ENCODE results near the gene SMYD4. TPM values are rescaled to one million over a fixed set of nuclear protein-coding genes. Genes with fewer than 3 reads are reported as not detected.
A peak's percentile ranks its signal among the peaks of the same experiment; 100 is the strongest.
"Not testable (repeated sequence)": the region's sequence is repeated elsewhere in the genome, so short reads cannot be mapped to it uniquely, and the experiment has no call there.

Gene SMYD4
- total and polyA plus RNA-seq, 2 experiments from 2014 or later, result 8.5 to 11.4 TPM

GRCh38 chr17:1776328-1776727 lies 53.4 kb downstream of the SMYD4 start:
- H3K79me2 ChIP-seq, result no peaks in the 10 kb centered on the region
- no peaks in the 10 kb centered on the region for H4K20me1 ChIP-seq (ENCODE audit: insufficient read depth, poor library complexity, severe bottlenecking)
- no peak for DNase-seq (ENCODE audit: low spot score)
- H3K4me3 ChIP-seq, result no peak overlapping the region
- no peaks in the 10 kb centered on the region for H3K9me2 ChIP-seq (replicated peaks; ENCODE audit: insufficient read depth)
- no peaks in the 10 kb centered on the region for H3K36me3 ChIP-seq (replicated peaks; ENCODE audit: insufficient read depth, low read depth)
- H3K4me2 ChIP-seq, result no peak overlapping the region
- peak overlapping the region; percentile 20 for H3K27ac ChIP-seq
- H3K4me1 ChIP-seq (ENCODE audit: insufficient read depth), result peaks cover 25% of the 10 kb centered on the region
- no peaks in the 10 kb centered on the region for H3K27me3 ChIP-seq
- H2AFZ ChIP-seq, result no peak overlapping the region
- H3K9me3 ChIP-seq (ENCODE audit: low read depth), result no peaks in the 10 kb centered on the region
- 90% methylated on average over 10 of the region's 10 CpGs for WGBS (ENCODE audit: low lambda C conversion rate, missing lambda C conversion rate)
- TF ChIP-seq EZH2 (IDR thresholded peaks at IDR 0.05; ENCODE audit: borderline replicate concordance) (no peak), CTCF (IDR thresholded peaks at IDR 0.05; ENCODE audit: poor library complexity) (no peak), EZH2phosphoT487 (IDR thresholded peaks at IDR 0.05; ENCODE audit: low read depth, severe bottlenecking, unreplicated experiment) (no peak)

GRCh38 chr17:1774390-1775176 lies 55.1 kb downstream of the SMYD4 start:
- no peak overlapping the region for H3K4me2 ChIP-seq

GRCh38 chr17:1773696-1774181 lies 56.0 kb downstream of the SMYD4 start:
- H2AFZ ChIP-seq, result no peak overlapping the region
- H3K9me3 ChIP-seq (ENCODE audit: low read depth), result no peaks in the 10 kb centered on the region
- no peak overlapping the region for H3K4me2 ChIP-seq
- no peaks in the 10 kb centered on the region for H3K9me2 ChIP-seq (replicated peaks; ENCODE audit: insufficient read depth)
- H3K4me1 ChIP-seq (ENCODE audit: insufficient read depth), result peaks cover 18% of the 10 kb centered on the region
- H3K36me3 ChIP-seq (replicated peaks; ENCODE audit: insufficient read depth, low read depth), result no peaks in the 10 kb centered on the region
- TF ChIP-seq EZH2 (IDR thresholded peaks at IDR 0.05; ENCODE audit: borderline replicate concordance) (no peak), EZH2phosphoT487 (IDR thresholded peaks at IDR 0.05; ENCODE audit: low read depth, severe bottlenecking, unreplicated experiment) (no peak), CTCF (IDR thresholded peaks at IDR 0.05; ENCODE audit: poor library complexity) (no peak)
- H3K79me2 ChIP-seq, result no peaks in the 10 kb centered on the region
- H3K27ac ChIP-seq, result peak overlapping the region; percentile 74
- no peaks in the 10 kb centered on the region for H4K20me1 ChIP-seq (ENCODE audit: insufficient read depth, poor library complexity, severe bottlenecking)
- no peak overlapping the region for H3K4me3 ChIP-seq
- no peak for DNase-seq (ENCODE audit: low spot score)
- WGBS (ENCODE audit: low lambda C conversion rate, missing lambda C conversion rate), result 72% methylated on average over 7 of the region's 7 CpGs
- no peaks in the 10 kb centered on the region for H3K27me3 ChIP-seq

More at GRCh38 chr17:1774390-1775176, 55.1 kb downstream of the SMYD4 start:
- no peak for TF ChIP-seq CTCF (IDR thresholded peaks at IDR 0.05; ENCODE audit: poor library complexity)
- TF ChIP-seq EZH2phosphoT487 (IDR thresholded peaks at IDR 0.05; ENCODE audit: low read depth, severe bottlenecking, unreplicated experiment), result no peak
- TF ChIP-seq EZH2 (IDR thresholded peaks at IDR 0.05; ENCODE audit: borderline replicate concordance), result no peak
- 95% methylated on average over 21 of the region's 21 CpGs for WGBS (ENCODE audit: low lambda C conversion rate, missing lambda C conversion rate)
- Histone ChIP-seq H3K9me3 (ENCODE audit: low read depth) (no peaks in the 10 kb centered on the region), H2AFZ (no peak overlapping the region), H3K9me2 (replicated peaks; ENCODE audit: insufficient read depth) (no peaks in the 10 kb centered on the region), H3K27me3 (no peaks in the 10 kb centered on the region), H3K27ac (peak overlapping the region; percentile 74), H3K79me2 (no peaks in the 10 kb centered on the region), H4K20me1 (ENCODE audit: insufficient read depth, poor library complexity, severe bottlenecking) (no peaks in the 10 kb centered on the region), H3K4me1 (ENCODE audit: insufficient read depth) (peaks cover 23% of the 10 kb centered on the region), H3K36me3 (replicated peaks; ENCODE audit: insufficient read depth, low read depth) (no peaks in the 10 kb centered on the region), H3K4me3 (no peak overlapping the region)
- DNase-seq (ENCODE audit: low spot score), result no peak

- 90% methylated on average over 12 of the region's 12 CpGs for WGBS (ENCODE audit: low lambda C conversion rate, missing lambda C conversion rate)
- H3K4me2 ChIP-seq, result not testable (repeated sequence)
Measured at GRCh38 chr17:1773000-1773695, 56.6 kb downstream of the SMYD4 start.

More at GRCh38 chr17:1773000-1773695, 56.6 kb downstream of the SMYD4 start:
- Histone ChIP-seq H3K4me1 (ENCODE audit: insufficient read depth) (peaks cover 16% of the 10 kb centered on the region), H3K27ac (peak overlapping the region; percentile 74)
- H3K4me3 ChIP-seq; H4K20me1 ChIP-seq (ENCODE audit: insufficient read depth, poor library complexity, severe bottlenecking); H3K79me2 ChIP-seq; H3K27me3 ChIP-seq; DNase-seq (ENCODE audit: low spot score); H3K9me2 ChIP-seq (replicated peaks; ENCODE audit: insufficient read depth); H3K9me3 ChIP-seq (ENCODE audit: low read depth); H3K36me3 ChIP-seq (replicated peaks; ENCODE audit: insufficient read depth, low read depth); H2AFZ ChIP-seq: not testable (repeated sequence)

Data from hepatocyte (in vitro differentiated cells).